ENCODE results near the gene SPDYE5. TPM values are rescaled to one million over a fixed set of nuclear protein-coding genes. Genes with fewer than 3 reads are reported as not detected.
"Not testable (repeated sequence)": the region's sequence is repeated elsewhere in the genome, so short reads cannot be mapped to it uniquely, and the experiment has no call there.

SPDYE5 gene
- total and polyA plus RNA-seq, 2 of the 4 experiments (the other 2 are of a cell fraction): not detected

GRCh38 chr7:75458034-75458433 is 34.1 kb upstream of the SPDYE5 start:
- H3K56ac ChIP-seq (ENCODE audit: extremely low read depth, insufficient read depth, low read length); H4K5ac ChIP-seq (ENCODE audit: low read depth, low read length); H4K8ac ChIP-seq (ENCODE audit: low read depth in 2 of 2, low read length in 2 of 2); H3K9me3 ChIP-seq (ENCODE audit: control insufficient read depth, insufficient read depth, low read length); H3K4me1 ChIP-seq (ENCODE audit: control insufficient read depth, insufficient read depth, low read length); POLR2A ChIA-PET (ENCODE audit: unreplicated experiment); H3K9me1 ChIP-seq (ENCODE audit: insufficient read depth, low read length); H2BK120ac ChIP-seq (ENCODE audit: low read depth, low read length); H2BK15ac ChIP-seq (ENCODE audit: low read depth, low read length); in situ Hi-C loops (cut with MboI; ENCODE audit: low sequenced_read_pairs); H3K4ac ChIP-seq (ENCODE audit: low read depth, low read length); H2AK9ac ChIP-seq (replicated peaks; ENCODE audit: low read depth, low read length, poor library complexity); H2BK5ac ChIP-seq (ENCODE audit: low read depth, low read length, poor library complexity, severe bottlenecking); H4K91ac ChIP-seq (ENCODE audit: insufficient read depth, low read depth, low read length); H3K18ac ChIP-seq (ENCODE audit: low read depth, low read length); dilution Hi-C loops (cut with HindIII; ENCODE audit: low sequenced_read_pairs, unreplicated experiment); H3K9ac ChIP-seq (ENCODE audit: low read depth, low read length); H2AFZ ChIP-seq (replicated peaks; ENCODE audit: low read length, poor library complexity); CTCF ChIA-PET; H3K79me1 ChIP-seq (ENCODE audit: low read depth in 1 of 2, low read length in 2 of 2); H2AK5ac ChIP-seq (ENCODE audit: low read depth, low read length); H3K27me3 ChIP-seq (ENCODE audit: control insufficient read depth, insufficient read depth, low read length); BruUV-seq (replicated peaks); H4K20me1 ChIP-seq (ENCODE audit: insufficient read depth, low read length); H3K14ac ChIP-seq (replicated peaks; ENCODE audit: low read depth, low read length); H2BK20ac ChIP-seq (ENCODE audit: low read depth, low read length); H3K4me3 ChIP-seq (ENCODE audit: insufficient read depth, low read depth, low read length); H3K27ac ChIP-seq (ENCODE audit: insufficient read depth, low read length); intact Hi-C loops (cut with micrococcal nuclease); H3K4me2 ChIP-seq (ENCODE audit: low read depth, low read length); DNase-seq; H3K23ac ChIP-seq (ENCODE audit: low read depth, low read length); ATAC-seq (ENCODE audit: low read depth); H3K36me3 ChIP-seq (ENCODE audit: control insufficient read depth, insufficient read depth, low read length): not testable (repeated sequence)
- WGBS, 2 experiments (ENCODE audit: extremely low coverage in 2 of 2, insufficient read length in 1 of 2): no CpG with 5 or more reads among the region's 5 CpGs

GRCh38 chr7:75460541-75460940 is 31.6 kb upstream of the SPDYE5 start:
- H2BK120ac ChIP-seq (ENCODE audit: low read depth, low read length); H3K27me3 ChIP-seq (ENCODE audit: control insufficient read depth, insufficient read depth, low read length); H2AK9ac ChIP-seq (replicated peaks; ENCODE audit: low read depth, low read length, poor library complexity); POLR2A ChIA-PET (ENCODE audit: unreplicated experiment); H3K9ac ChIP-seq (ENCODE audit: low read depth, low read length); H3K79me1 ChIP-seq (ENCODE audit: low read depth in 1 of 2, low read length in 2 of 2); H2AFZ ChIP-seq (replicated peaks; ENCODE audit: low read length, poor library complexity); in situ Hi-C loops (cut with MboI; ENCODE audit: low sequenced_read_pairs); H3K4me1 ChIP-seq (ENCODE audit: control insufficient read depth, insufficient read depth, low read length); dilution Hi-C loops (cut with HindIII; ENCODE audit: low sequenced_read_pairs, unreplicated experiment); H4K8ac ChIP-seq (ENCODE audit: low read depth in 2 of 2, low read length in 2 of 2); ATAC-seq (ENCODE audit: low read depth); H3K4ac ChIP-seq (ENCODE audit: low read depth, low read length); H3K4me2 ChIP-seq (ENCODE audit: low read depth, low read length); H3K14ac ChIP-seq (replicated peaks; ENCODE audit: low read depth, low read length); BruUV-seq (replicated peaks); H4K91ac ChIP-seq (ENCODE audit: insufficient read depth, low read depth, low read length); H2AK5ac ChIP-seq (ENCODE audit: low read depth, low read length); H4K5ac ChIP-seq (ENCODE audit: low read depth, low read length); H2BK5ac ChIP-seq (ENCODE audit: low read depth, low read length, poor library complexity, severe bottlenecking); H3K36me3 ChIP-seq (ENCODE audit: control insufficient read depth, insufficient read depth, low read length); DNase-seq; intact Hi-C loops (cut with micrococcal nuclease); H3K4me3 ChIP-seq (ENCODE audit: insufficient read depth, low read depth, low read length); H3K18ac ChIP-seq (ENCODE audit: low read depth, low read length); H2BK15ac ChIP-seq (ENCODE audit: low read depth, low read length); H4K20me1 ChIP-seq (ENCODE audit: insufficient read depth, low read length); H2BK20ac ChIP-seq (ENCODE audit: low read depth, low read length); H3K23ac ChIP-seq (ENCODE audit: low read depth, low read length); CTCF ChIA-PET; H3K27ac ChIP-seq (ENCODE audit: insufficient read depth, low read length); H3K56ac ChIP-seq (ENCODE audit: extremely low read depth, insufficient read depth, low read length); H3K9me1 ChIP-seq (ENCODE audit: insufficient read depth, low read length); H3K9me3 ChIP-seq (ENCODE audit: control insufficient read depth, insufficient read depth, low read length): not testable (repeated sequence)
- no CpG with 5 or more reads among the region's 5 CpGs for WGBS, 2 experiments (ENCODE audit: extremely low coverage in 2 of 2, insufficient read length in 1 of 2)
